H9 (cell line): ENCODE measurements around the gene HSPA1L. TPM values are rescaled to one million over a fixed set of nuclear protein-coding genes. Genes with fewer than 3 reads are reported as not detected.

Experiments used
- DNase-seq: peaks from one replicate; pipeline ENCODE4 v3.0.0-alpha.2; 2017
- H2AFZ ChIP-seq: one replicate; pipeline ENCODE4 v1.6.1; 2013; ENCODE audit warnings: mild to moderate bottlenecking, low read length, control low read depth, moderate library complexity
- H2AK5ac ChIP-seq: 2 replicates; pipeline ENCODE4 v1.6.1; 2013; ENCODE audit warnings: low read length, control low read depth, mixed read lengths; ENCODE audit not compliant: insufficient read length
- H2BK120ac ChIP-seq: one replicate; pipeline ENCODE4 v1.6.1; 2013; ENCODE audit warnings: low read depth, mild to moderate bottlenecking, low read length, control low read depth, inconsistent platforms; ENCODE audit not compliant: poor library complexity, severe bottlenecking
- H2BK12ac ChIP-seq: 2 replicates; pipeline ENCODE4 v1.6.1; 2013; ENCODE audit warnings: low read length, control low read depth, mixed read lengths, low read depth; ENCODE audit not compliant: insufficient read length
- H2BK15ac ChIP-seq: 2 replicates; pipeline ENCODE4 v1.6.1; 2013; ENCODE audit warnings: low read depth, low read length, control low read depth
- H2BK20ac ChIP-seq: one replicate; pipeline ENCODE4 v1.6.1; 2013; ENCODE audit warnings: low read depth, mild to moderate bottlenecking, low read length, control low read depth, inconsistent platforms; ENCODE audit not compliant: poor library complexity, severe bottlenecking
- H2BK5ac ChIP-seq: 2 replicates; pipeline ENCODE4 v1.6.1; 2013; ENCODE audit warnings: low read length, control low read depth, mixed read lengths; ENCODE audit not compliant: insufficient read length
- H3K14ac ChIP-seq: 2 replicates; pipeline ENCODE4 v1.6.1; 2013; ENCODE audit warnings: low read length, control low read depth; ENCODE audit not compliant: insufficient read depth
- H3K18ac ChIP-seq: 2 replicates; pipeline ENCODE4 v1.6.1; 2013; ENCODE audit warnings: low read depth, mild to moderate bottlenecking, mixed read lengths, low read length, control low read depth; ENCODE audit not compliant: insufficient read length
- H3K23ac ChIP-seq: 2 replicates; pipeline ENCODE4 v1.6.1; 2013; ENCODE audit warnings: low read length, control low read depth, mixed read lengths, low read depth; ENCODE audit not compliant: insufficient read length
- H3K23me2 ChIP-seq: 2 replicates; pipeline ENCODE4 v1.6.1; 2013; ENCODE audit warnings: low read depth, mild to moderate bottlenecking, mixed read lengths, low read length, control low read depth; ENCODE audit not compliant: insufficient read length, poor library complexity, severe bottlenecking
- H3K27ac ChIP-seq: 2 replicates; pipeline ENCODE4 v1.5.1; 2013; ENCODE audit warnings: low read length, control low read depth, mixed read lengths, low read depth; ENCODE audit not compliant: insufficient read length
- H3K27me3 ChIP-seq: 2 replicates; pipeline ENCODE4 v1.6.1; 2013; ENCODE audit warnings: low read length, control low read depth, inconsistent platforms; ENCODE audit not compliant: insufficient read depth
- H3K4ac ChIP-seq: 2 replicates; pipeline ENCODE4 v1.6.1; 2013; ENCODE audit warnings: low read depth, mild to moderate bottlenecking, control low read depth, inconsistent platforms, low read length, moderate library complexity
- H3K4me1 ChIP-seq: 2 replicates; pipeline ENCODE4 v1.6.1; 2013; ENCODE audit warnings: low read length, control low read depth, inconsistent platforms; ENCODE audit not compliant: insufficient read depth
- H3K4me2 ChIP-seq: 2 replicates; pipeline ENCODE4 v1.6.1; 2013; ENCODE audit warnings: low read length, control low read depth, mixed read lengths; ENCODE audit not compliant: insufficient read length, insufficient read depth
- H3K56ac ChIP-seq: 2 replicates; pipeline ENCODE4 v1.6.1; 2013; ENCODE audit warnings: low read depth, mild to moderate bottlenecking, mixed read lengths, low read length, control low read depth; ENCODE audit not compliant: insufficient read length
- H3K79me1 ChIP-seq: 2 replicates; pipeline ENCODE4 v1.6.1; 2013; ENCODE audit warnings: low read depth, mild to moderate bottlenecking, moderate library complexity, low read length, control low read depth, inconsistent platforms; ENCODE audit not compliant: insufficient read depth, poor library complexity, severe bottlenecking
- H3K79me2 ChIP-seq: 2 replicates; pipeline ENCODE4 v1.6.1; 2013; ENCODE audit warnings: low read length, control low read depth, inconsistent platforms; ENCODE audit not compliant: insufficient read depth
- H3K9ac ChIP-seq: 2 replicates; pipeline ENCODE4 v1.6.1; 2013; ENCODE audit warnings: low read length, control low read depth, mixed read lengths; ENCODE audit not compliant: insufficient read length; ENCODE audit errors: extremely low read depth
- H3K9me3 ChIP-seq: one replicate; pipeline ENCODE4 v1.6.1; 2013; ENCODE audit warnings: low read depth, low read length, inconsistent platforms; ENCODE audit not compliant: control insufficient read depth
- H3T11ph ChIP-seq: one replicate; pipeline ENCODE4 v1.6.1; 2013; ENCODE audit warnings: mild to moderate bottlenecking, low read length, control low read depth, inconsistent platforms
- H4K20me1 ChIP-seq: one replicate; pipeline ENCODE4 v1.6.1; 2013; ENCODE audit not compliant: control insufficient read depth, insufficient read length, insufficient read depth
- H4K5ac ChIP-seq: 2 replicates; pipeline ENCODE4 v1.6.1; 2013; ENCODE audit warnings: low read depth, mild to moderate bottlenecking, mixed read lengths, low read length, control low read depth; ENCODE audit not compliant: insufficient read length
- H4K8ac ChIP-seq: replicated peaks from 2 replicates; pipeline ENCODE4 v1.6.1; 2013; ENCODE audit warnings: low read length, control low read depth, mixed read lengths, low read depth; ENCODE audit not compliant: insufficient read length
- H4K91ac ChIP-seq: 2 replicates; pipeline ENCODE4 v1.6.1; 2013; ENCODE audit warnings: low read depth, mild to moderate bottlenecking, moderate library complexity, mixed read lengths, low read length, control low read depth; ENCODE audit not compliant: insufficient read length
- H3K27ac Mint-ChIP-seq, 3 experiments: 2 replicates in 2 of 3; 3 replicates in 1 of 3; pipeline ENCODE4 v1.8.0; 2020 to 2021; ENCODE audit warnings: mixed read lengths in 3 of 3, mild to moderate bottlenecking in 1 of 3, moderate library complexity in 1 of 3
- H3K27me3 Mint-ChIP-seq: 2 replicates; pipeline ENCODE4 v1.8.0; 2021; ENCODE audit warnings: low read depth, mild to moderate bottlenecking, moderate library complexity, mixed read lengths
- H3K36me3 Mint-ChIP-seq, 3 experiments: 2 replicates in 2 of 3; 3 replicates in 1 of 3; pipeline ENCODE4 v1.8.0; 2020 to 2021; ENCODE audit warnings: low read depth in 3 of 3, mixed read lengths in 3 of 3; ENCODE audit not compliant: insufficient read depth in 1 of 3
- H3K4me1 Mint-ChIP-seq, 2 experiments: 2 replicates each; pipeline ENCODE4 v1.8.0; 2020; ENCODE audit warnings: mixed read lengths in 2 of 2
- H3K4me3 Mint-ChIP-seq, 2 experiments: 2 replicates in 1 of 2; 3 replicates in 1 of 2; pipeline ENCODE4 v1.8.0; 2020 to 2021; ENCODE audit warnings: mild to moderate bottlenecking in 2 of 2, mixed read lengths in 2 of 2, moderate library complexity in 1 of 2
- H3K9me3 Mint-ChIP-seq, 2 experiments: 2 replicates in 1 of 2; 3 replicates in 1 of 2; pipeline ENCODE4 v1.8.0; 2020; ENCODE audit warnings: mild to moderate bottlenecking in 2 of 2, mixed read lengths in 2 of 2, moderate library complexity in 1 of 2
- WGBS: extraction: QIAGEN DNeasy Blood & Tissue Kit; methylation state at CpG from one replicate; pipeline ENCODE4 v1.1.7; 2013; ENCODE audit warnings: missing lambda C conversion rate, low lambda C conversion rate, mixed read lengths; ENCODE audit not compliant: insufficient read length; ENCODE audit errors: extremely low coverage; 5-methylcytosine and 5-hydroxymethylcytosine counted together
- total RNA-seq: library from RNA; stranded (reverse); gene quantifications from 2 replicates; pipeline ENCODE4 v1.2.1, GENCODE V29; 2021
- TF ChIP-seq, protein P1 (sequence below): fragments of 200-600 bp; sonication (generic); conservative IDR thresholded peaks from 3 replicates; pipeline ENCODE4 v1.8.0; 2021; ENCODE audit warnings: antibody characterized with exemption, mild to moderate bottlenecking

Gene HSPA1L
- total RNA-seq, 1 experiment from 2014 or later, result 2.5 TPM

DNA sequence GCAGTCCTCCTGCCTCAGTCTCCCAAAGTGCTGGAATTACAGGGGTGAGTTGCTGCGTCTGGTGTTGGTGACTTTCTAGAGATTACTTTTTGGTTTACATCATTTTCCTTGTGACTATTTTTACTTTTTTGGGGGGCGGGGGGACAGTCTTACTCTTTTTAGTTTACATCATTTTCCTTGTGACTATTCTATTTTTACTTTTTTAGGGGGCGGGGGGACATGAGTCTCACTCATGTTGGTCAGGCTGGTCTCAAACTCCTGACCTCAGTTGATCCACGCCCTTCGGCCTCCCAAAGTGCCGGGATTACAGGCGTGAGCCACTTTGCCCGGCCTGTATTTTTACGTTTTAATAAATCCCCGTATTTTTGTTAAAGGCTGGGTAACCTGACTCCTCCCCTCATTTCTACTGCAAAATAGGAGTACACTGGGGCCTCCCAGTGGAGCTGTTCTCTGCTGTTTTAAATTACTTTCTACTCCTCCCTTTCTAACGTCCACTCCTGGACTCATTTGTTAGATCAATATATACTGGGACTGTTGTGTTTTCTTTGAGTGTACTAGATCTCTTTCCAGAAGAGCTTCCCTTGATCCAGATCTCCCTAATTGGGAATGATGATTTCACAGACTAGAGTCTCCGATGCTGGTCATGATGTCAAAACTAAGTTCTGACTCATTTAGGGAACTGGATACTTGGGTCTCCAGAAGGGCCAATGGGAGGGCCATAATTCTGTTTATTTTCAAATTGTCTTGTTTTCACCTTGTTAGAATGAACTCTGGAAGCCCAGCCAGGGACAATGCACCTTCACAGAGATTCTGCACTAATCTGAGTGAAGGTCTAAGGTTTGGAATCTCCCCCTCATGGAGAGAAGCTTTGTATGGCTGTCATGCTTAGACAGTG lies 21.6 kb upstream of the HSPA1L start:
- H2AFZ ChIP-seq, result no peak overlapping the region
- H3T11ph ChIP-seq, result no peak overlapping the region
- H3K27ac ChIP-seq, result peak overlapping the region; percentile 58
- H3K36me3 Mint-ChIP-seq, result peaks cover 61 to 65% (median 61%) of the 10 kb centered on the region in 3 experiments
- peaks cover 3% of the 10 kb centered on the region for H3K79me1 ChIP-seq
- H2BK15ac ChIP-seq, result no peak overlapping the region
- H4K20me1 ChIP-seq, result peaks cover 2% of the 10 kb centered on the region
- no peak overlapping the region for H2BK5ac ChIP-seq
- H3K4me1 ChIP-seq, result no peaks in the 10 kb centered on the region
- H3K56ac ChIP-seq, result no peak overlapping the region
- no peaks in the 10 kb centered on the region for H3K27me3 ChIP-seq
- peaks cover 20% of the 10 kb centered on the region; the same call in 1 of the 2 replicates for H3K79me2 ChIP-seq
- H3K4me3 Mint-ChIP-seq, result peak overlapping the region; percentile 98 to 100
- H3K23me2 ChIP-seq, result peaks cover 27% of the 10 kb centered on the region
- no peak overlapping the region for H4K8ac ChIP-seq
- H3K4me2 ChIP-seq, result peak overlapping the region; percentile 90
- no peak overlapping the region for H2BK20ac ChIP-seq
- no peaks in the 10 kb centered on the region for H3K9me3 ChIP-seq
- H3K4ac ChIP-seq, result no peak overlapping the region
- no peak overlapping the region for H2AK5ac ChIP-seq
- no peak overlapping the region for H2BK120ac ChIP-seq
- no CpG with 5 or more reads among the region's 12 CpGs for WGBS
- H3K27me3 Mint-ChIP-seq, result no peaks in the 10 kb centered on the region
- DNase-seq, result no peak
- TF ChIP-seq, protein P1, sequence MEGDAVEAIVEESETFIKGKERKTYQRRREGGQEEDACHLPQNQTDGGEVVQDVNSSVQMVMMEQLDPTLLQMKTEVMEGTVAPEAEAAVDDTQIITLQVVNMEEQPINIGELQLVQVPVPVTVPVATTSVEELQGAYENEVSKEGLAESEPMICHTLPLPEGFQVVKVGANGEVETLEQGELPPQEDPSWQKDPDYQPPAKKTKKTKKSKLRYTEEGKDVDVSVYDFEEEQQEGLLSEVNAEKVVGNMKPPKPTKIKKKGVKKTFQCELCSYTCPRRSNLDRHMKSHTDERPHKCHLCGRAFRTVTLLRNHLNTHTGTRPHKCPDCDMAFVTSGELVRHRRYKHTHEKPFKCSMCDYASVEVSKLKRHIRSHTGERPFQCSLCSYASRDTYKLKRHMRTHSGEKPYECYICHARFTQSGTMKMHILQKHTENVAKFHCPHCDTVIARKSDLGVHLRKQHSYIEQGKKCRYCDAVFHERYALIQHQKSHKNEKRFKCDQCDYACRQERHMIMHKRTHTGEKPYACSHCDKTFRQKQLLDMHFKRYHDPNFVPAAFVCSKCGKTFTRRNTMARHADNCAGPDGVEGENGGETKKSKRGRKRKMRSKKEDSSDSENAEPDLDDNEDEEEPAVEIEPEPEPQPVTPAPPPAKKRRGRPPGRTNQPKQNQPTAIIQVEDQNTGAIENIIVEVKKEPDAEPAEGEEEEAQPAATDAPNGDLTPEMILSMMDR, result no peak
- H3K14ac ChIP-seq, result no peak overlapping the region
- no peak overlapping the region for H2BK12ac ChIP-seq
- H3K18ac ChIP-seq, result no peak overlapping the region
- H4K91ac ChIP-seq, result no peak overlapping the region
- H4K5ac ChIP-seq, result no peak overlapping the region
- no peak overlapping the region for H3K23ac ChIP-seq
- peaks cover 0 to 6% of the 10 kb centered on the region in 2 experiments; a peak in 2 of 5 replicates for H3K9me3 Mint-ChIP-seq
- H3K9ac ChIP-seq, result peak overlapping the region; percentile 93
- H3K4me1 Mint-ChIP-seq, result peaks cover 13 to 22% of the 10 kb centered on the region in 2 experiments
- H3K27ac Mint-ChIP-seq, result peak overlapping the region; percentile 18 to 99 (median 63)
